Omental fat pad (tissue), 4 donors: ENCODE measurements around the gene COL8A1. TPM values are rescaled to one million over a fixed set of nuclear protein-coding genes. Genes with fewer than 3 reads are reported as not detected.

ENCODE experiments used
- ATAC-seq: fragments of 150-250 bp; one replicate; pipeline ENCODE4 v1.9.1; 2016; ENCODE audit warnings: mild to moderate bottlenecking, moderate library complexity; ENCODE audit not compliant: low FRiP score
- DNase-seq: peaks from one replicate; pipeline ENCODE4 v3.0.0-alpha.2; 2019; ENCODE audit warnings: low spot score
- CTCF ChIP-seq, 3 donors: fragments of 450-650 bp; IDR thresholded peaks; one replicate each; pipeline ENCODE4 v1.5.1; 2016 to 2017; ENCODE audit warnings: antibody characterized with exemption in 3 of 3, mild to moderate bottlenecking in 3 of 3, moderate library complexity in 2 of 3
- total RNA-seq, 4 donors: library from RNA; depleted of rRNA; stranded (reverse); fragments of >200 nt; gene quantifications; one replicate each; pipeline ENCODE4 v1.1.0, GENCODE V29; 2016

COL8A1 gene
- total RNA-seq, 4 donors from 2014 or later = 16.7 to 303 (median 151) TPM

DNA sequence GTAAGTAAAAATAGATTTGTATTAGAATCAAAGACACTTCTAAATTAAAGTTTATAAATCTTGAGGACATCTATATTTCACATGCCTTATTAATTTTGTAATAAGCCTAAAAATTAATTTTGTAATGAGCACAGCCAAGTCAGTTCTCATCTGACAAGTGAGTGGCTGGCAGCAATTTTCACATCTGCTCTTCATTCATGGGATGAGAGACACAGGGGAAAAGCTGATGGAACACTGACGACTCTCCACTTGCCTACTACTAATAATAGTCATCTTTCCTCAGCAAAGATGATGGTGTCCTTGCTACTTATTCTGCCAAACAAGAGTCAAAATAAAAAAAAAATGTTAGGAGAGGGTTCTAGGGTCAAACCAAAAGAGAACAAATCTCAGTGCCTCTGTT is 164.9 kb downstream of the COL8A1 start:
- no peak for ATAC-seq
- TF ChIP-seq CTCF (IDR thresholded peaks at IDR 0.05) = no peak
- DNase-seq = no peak

DNA sequence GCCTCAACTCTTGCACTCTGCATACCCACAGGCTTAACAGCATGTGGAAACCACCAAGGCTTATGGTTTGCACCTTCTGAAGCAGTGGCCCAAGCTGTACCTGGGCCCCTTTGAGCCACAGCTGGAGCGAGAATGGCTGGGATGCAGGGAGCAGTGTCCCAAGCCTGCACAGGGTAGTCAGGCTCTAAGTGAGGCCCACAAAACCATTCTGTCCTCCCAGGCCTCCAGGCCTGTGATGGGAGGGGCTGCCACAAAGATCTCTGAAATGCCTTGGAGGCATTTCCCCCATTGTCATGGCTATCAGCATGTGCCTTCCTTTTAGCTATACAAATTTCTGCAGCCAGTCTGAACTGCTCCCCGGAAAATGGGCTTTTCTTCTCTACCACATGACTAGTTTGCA is 166.8 kb downstream of the COL8A1 start:
- ATAC-seq (no peak), DNase-seq (no peak)
- TF ChIP-seq CTCF (IDR thresholded peaks at IDR 0.05) = no peak

- ATAC-seq (peak; percentile 64), DNase-seq (no peak)
- peak in 1 of 3 donors; percentile 40 for TF ChIP-seq CTCF (IDR thresholded peaks at IDR 0.05)
Measured at GRCh38 chr3:99808163-99808794, 169.9 kb downstream of the COL8A1 start.

- TF ChIP-seq CTCF (IDR thresholded peaks at IDR 0.05) = no peak
- no peak for DNase-seq
- ATAC-seq = no peak
Measured at GRCh38 chr3:99809565-99809964, 171.2 kb downstream of the COL8A1 start.

GRCh38 chr3:99810403-99810802 is 172.0 kb downstream of the COL8A1 start:
- TF ChIP-seq CTCF (IDR thresholded peaks at IDR 0.05) = no peak
- ATAC-seq (no peak), DNase-seq (no peak)

DNA sequence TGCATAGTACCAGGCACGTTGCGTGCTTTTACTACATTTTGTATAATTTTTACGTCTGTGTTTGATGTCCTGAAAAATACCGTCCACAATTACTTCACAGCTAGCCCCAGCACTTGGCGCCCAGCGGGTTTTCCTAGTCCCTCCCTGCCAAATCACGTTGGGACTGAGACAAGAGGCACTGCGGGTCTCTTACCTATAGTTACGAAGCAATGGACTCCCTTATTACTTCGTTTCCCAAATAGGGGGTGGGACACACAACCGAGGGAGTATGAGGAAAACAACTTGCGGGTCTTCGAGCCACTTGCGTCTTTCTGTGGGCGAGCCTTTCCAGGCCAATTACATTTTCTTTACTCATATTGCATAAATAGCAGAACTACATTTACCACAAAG is 178.6 kb downstream of the COL8A1 start:
- no peak for TF ChIP-seq CTCF (IDR thresholded peaks at IDR 0.05)
- ATAC-seq = no peak

GRCh38 chr3:99817437-99818240 is 179.2 kb downstream of the COL8A1 start, which contains the start of gene CMSS1:
CMSS1 (plus strand) TSS chr3:99817862.
- TF ChIP-seq CTCF (IDR thresholded peaks at IDR 0.05) = no peak
- ATAC-seq (peak; percentile 97), DNase-seq (peak; percentile 78)

More for the DNA sequence above, 178.6 kb downstream of the COL8A1 start:
- no peak for DNase-seq
